Neuronal stem cell (in vitro differentiated cells): Measurements from ENCODE around the gene CPXM2.

Experiments
- DNase-seq: peaks from one replicate; pipeline ENCODE4 v3.0.0-alpha.2; 2013; ENCODE audit warnings: low spot score
- H2AFZ ChIP-seq: one replicate; pipeline ENCODE4 v1.6.1; 2013; ENCODE audit warnings: mild to moderate bottlenecking, low read length, inconsistent platforms
- H2AK5ac ChIP-seq: 2 replicates; pipeline ENCODE4 v1.6.1; 2013; ENCODE audit warnings: low read depth, mild to moderate bottlenecking, inconsistent platforms, low read length, moderate library complexity, mixed read lengths
- H2BK120ac ChIP-seq: 2 replicates; pipeline ENCODE4 v1.6.1; 2013; ENCODE audit warnings: low read depth, mild to moderate bottlenecking, inconsistent platforms, low read length, moderate library complexity, mixed read lengths
- H2BK12ac ChIP-seq: one replicate; pipeline ENCODE4 v1.6.1; 2013; ENCODE audit warnings: low read length, inconsistent platforms
- H2BK15ac ChIP-seq: 2 replicates; pipeline ENCODE4 v1.6.1; 2013; ENCODE audit warnings: mild to moderate bottlenecking, low read length, inconsistent platforms, mixed read lengths
- H2BK5ac ChIP-seq: one replicate; pipeline ENCODE4 v1.6.1; 2013; ENCODE audit warnings: inconsistent platforms, mild to moderate bottlenecking, low read length, moderate library complexity
- H3K14ac ChIP-seq: one replicate; pipeline ENCODE4 v1.6.1; 2013; ENCODE audit warnings: low read length, inconsistent platforms
- H3K18ac ChIP-seq: 2 replicates; pipeline ENCODE4 v1.6.1; 2013; ENCODE audit warnings: low read length, inconsistent platforms
- H3K23ac ChIP-seq: 2 replicates; pipeline ENCODE4 v1.6.1; 2013; ENCODE audit warnings: low read depth, mild to moderate bottlenecking, mixed read lengths, low read length, inconsistent platforms; ENCODE audit not compliant: poor library complexity
- H3K27ac ChIP-seq: replicated peaks from 3 replicates; pipeline ENCODE4 v1.5.1; 2013; ENCODE audit warnings: low read length, inconsistent platforms
- H3K27me3 ChIP-seq, 3 experiments: 2 replicates each; pipeline ENCODE4 v1.6.1; 2013; ENCODE audit warnings: low read length in 3 of 3, mild to moderate bottlenecking in 2 of 3, inconsistent platforms in 1 of 3, low read depth in 1 of 3, mixed read lengths in 1 of 3, moderate library complexity in 1 of 3; ENCODE audit not compliant: control insufficient read depth in 3 of 3, insufficient read depth in 3 of 3
- H3K36me3 ChIP-seq, 2 donors: replicated peaks in 1 of 2; 2 replicates each; pipeline ENCODE4 v1.6.1; 2013; ENCODE audit warnings: low read length in 2 of 2; ENCODE audit not compliant: control insufficient read depth in 2 of 2, insufficient read depth in 2 of 2
- H3K4ac ChIP-seq: 2 replicates; pipeline ENCODE4 v1.6.1; 2013; ENCODE audit warnings: inconsistent platforms, mild to moderate bottlenecking, low read length, moderate library complexity
- H3K4me1 ChIP-seq, 2 donors: 1 replicate in 1 of 2; 2 replicates in 1 of 2; pipeline ENCODE4 v1.6.1; 2013; ENCODE audit warnings: low read length in 2 of 2, low read depth in 1 of 2; ENCODE audit not compliant: control insufficient read depth in 2 of 2, insufficient read depth in 1 of 2
- H3K4me2 ChIP-seq: one replicate; pipeline ENCODE4 v1.6.1; 2013; ENCODE audit warnings: mild to moderate bottlenecking, low read length, inconsistent platforms; ENCODE audit not compliant: insufficient read depth, poor library complexity, severe bottlenecking
- H3K4me3 ChIP-seq, 2 donors: 2 replicates each; pipeline ENCODE4 v1.5.1; 2013; ENCODE audit warnings: low read length in 2 of 2, mild to moderate bottlenecking in 2 of 2, inconsistent platforms in 1 of 2, moderate library complexity in 1 of 2
- H3K79me1 ChIP-seq: one replicate; pipeline ENCODE4 v1.6.1; 2013; ENCODE audit warnings: low read depth, mild to moderate bottlenecking, inconsistent platforms, low read length, moderate library complexity
- H3K9ac ChIP-seq: one replicate; pipeline ENCODE4 v1.6.1; 2013; ENCODE audit warnings: mild to moderate bottlenecking, low read depth, low read length, inconsistent platforms; ENCODE audit not compliant: poor library complexity
- H3K9me3 ChIP-seq, 2 donors: replicated peaks in 1 of 2; 2 replicates each; pipeline versions ENCODE3 to v1.6.1; 2013; ENCODE audit warnings: low read length in 2 of 2, mild to moderate bottlenecking in 2 of 2, inconsistent platforms in 1 of 2, low read depth in 1 of 2, mixed read lengths in 1 of 2, moderate library complexity in 1 of 2; ENCODE audit not compliant: control insufficient read depth in 2 of 2, insufficient read depth in 1 of 2
- H4K8ac ChIP-seq: one replicate; pipeline ENCODE4 v1.6.1; 2013; ENCODE audit warnings: low read depth, mild to moderate bottlenecking, inconsistent platforms, low read length, moderate library complexity
- H4K91ac ChIP-seq: one replicate; pipeline ENCODE4 v1.6.1; 2013; ENCODE audit warnings: low read length, low read depth, mild to moderate bottlenecking, inconsistent platforms; ENCODE audit not compliant: poor library complexity
- WGBS, 2 donors: extraction: QIAGEN DNeasy Blood & Tissue Kit; methylation state at CpG; one replicate each; pipeline ENCODE4 v1.1.7; 2013; ENCODE audit warnings: missing lambda C conversion rate in 2 of 2, mixed read lengths in 1 of 2; ENCODE audit not compliant: insufficient read length in 2 of 2, insufficient replicate concordance in 1 of 2; ENCODE audit errors: extremely low coverage in 2 of 2; 5-methylcytosine and 5-hydroxymethylcytosine counted together

The CPXM2 gene

DNA sequence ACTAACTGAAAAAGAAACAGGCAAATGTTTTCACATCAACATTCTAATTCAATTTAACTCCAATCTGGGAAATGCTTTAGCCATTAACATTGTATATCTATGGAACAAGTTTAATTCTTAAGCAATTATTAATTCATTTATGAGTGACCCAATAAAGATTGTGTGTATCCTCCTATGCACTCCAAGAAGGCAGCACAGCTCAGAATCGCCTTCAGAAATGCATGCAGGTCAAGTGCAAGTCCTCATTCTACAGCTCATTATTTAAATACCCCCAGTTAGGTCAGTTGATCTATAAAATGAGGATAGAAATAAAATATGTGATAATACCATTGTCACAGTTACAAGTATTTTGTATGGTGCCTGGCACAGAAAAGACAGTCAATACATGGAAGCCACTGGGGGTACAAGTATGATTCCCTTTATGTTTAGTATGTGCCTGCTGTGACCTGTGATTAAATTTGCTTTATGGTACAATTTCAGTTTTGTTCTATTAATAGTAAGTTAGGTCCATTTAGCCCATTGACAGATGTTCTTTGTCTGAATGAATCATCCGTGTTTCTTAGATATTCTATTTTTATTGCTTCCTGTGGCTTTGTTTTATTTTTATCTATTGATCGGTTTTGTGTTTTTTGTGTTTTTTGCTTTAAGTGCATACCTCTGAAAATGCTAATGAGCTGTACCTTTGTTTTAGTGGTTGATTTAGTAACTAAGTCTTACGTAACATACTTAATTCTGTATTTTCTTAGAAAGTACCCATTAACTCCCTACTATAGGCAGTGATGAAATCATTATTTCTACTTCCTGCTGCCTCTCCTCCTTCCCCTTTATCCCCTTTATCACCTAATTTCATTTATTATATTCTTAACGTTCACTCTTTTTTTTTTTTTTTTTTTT is 42.8 kb downstream of the CPXM2 start:
- Histone ChIP-seq H3K36me3 (no peaks in the 10 kb centered on the region), H3K9ac (no peak overlapping the region), H3K4me3 (no peak overlapping the region), H3K79me1 (no peaks in the 10 kb centered on the region), H3K14ac (no peak overlapping the region), H2BK120ac (no peak overlapping the region), H4K91ac (no peak overlapping the region), H3K9me3 (no peaks in the 10 kb centered on the region), H3K4me1 (no peaks in the 10 kb centered on the region), H2AFZ (no peak overlapping the region), H3K27me3 (no peaks in the 10 kb centered on the region), H3K4me2 (no peak overlapping the region), H2BK5ac (no peak overlapping the region), H4K8ac (no peak overlapping the region), H3K23ac (no peak overlapping the region), H2BK12ac (no peak overlapping the region), H2BK15ac (no peak overlapping the region), H3K27ac (no peak overlapping the region), H3K4ac (no peak overlapping the region), H3K18ac (no peak overlapping the region), H2AK5ac (no peak overlapping the region)
- DNase-seq: no peak
- 100% methylated on average over 1 of the region's 5 CpGs; no CpG with 5 or more reads in 1 of the 2 donors for WGBS, 2 donors

DNA sequence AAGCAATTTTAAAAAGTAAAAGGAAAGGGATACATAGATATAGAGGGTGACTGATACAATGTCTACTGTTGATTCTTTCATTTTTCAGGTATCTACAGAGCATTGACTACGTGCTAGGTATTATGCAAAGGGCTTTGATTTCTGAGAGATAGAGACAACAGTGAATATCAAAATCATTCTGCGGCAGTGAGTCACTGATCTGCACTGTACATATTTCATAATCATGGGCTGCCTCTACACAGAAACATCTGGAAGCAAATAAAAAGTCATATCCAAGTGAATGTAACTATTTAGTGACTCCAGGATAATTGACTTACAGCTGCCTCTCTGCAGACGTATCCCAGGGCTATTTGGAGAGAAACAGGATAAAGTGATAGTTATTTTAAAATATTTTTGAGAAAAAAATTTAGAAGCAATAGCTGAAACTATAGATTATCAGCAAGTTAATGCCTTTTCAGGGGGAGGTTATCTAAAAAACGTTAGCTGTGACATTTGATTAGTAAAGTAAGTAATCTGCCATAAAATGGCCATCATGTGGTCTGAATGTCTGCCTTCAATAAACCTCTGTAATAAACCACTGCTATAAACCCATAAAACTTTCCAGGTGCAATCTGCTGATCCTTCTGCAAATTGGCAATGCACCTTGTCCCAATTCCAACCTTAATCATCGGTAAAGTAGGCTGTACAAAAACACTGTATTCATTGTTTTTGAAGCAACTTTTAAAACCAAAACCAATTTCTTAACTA is 43.7 kb downstream of the CPXM2 start:
- Histone ChIP-seq H3K4me1 (no peaks in the 10 kb centered on the region), H3K9me3 (no peaks in the 10 kb centered on the region), H2BK5ac (no peak overlapping the region), H4K91ac (no peak overlapping the region), H3K18ac (no peak overlapping the region), H3K79me1 (no peaks in the 10 kb centered on the region), H3K27me3 (no peaks in the 10 kb centered on the region), H3K4ac (no peak overlapping the region), H2BK120ac (no peak overlapping the region), H3K23ac (no peak overlapping the region), H3K9ac (no peak overlapping the region), H2BK12ac (no peak overlapping the region), H3K27ac (no peak overlapping the region), H2AFZ (no peak overlapping the region), H3K4me2 (no peak overlapping the region), H2AK5ac (no peak overlapping the region), H2BK15ac (no peak overlapping the region), H4K8ac (no peak overlapping the region), H3K14ac (no peak overlapping the region), H3K4me3 (no peak overlapping the region), H3K36me3 (no peaks in the 10 kb centered on the region)
- no CpG with 5 or more reads among the region's 5 CpGs for WGBS, 2 donors
- DNase-seq: no peak

DNA sequence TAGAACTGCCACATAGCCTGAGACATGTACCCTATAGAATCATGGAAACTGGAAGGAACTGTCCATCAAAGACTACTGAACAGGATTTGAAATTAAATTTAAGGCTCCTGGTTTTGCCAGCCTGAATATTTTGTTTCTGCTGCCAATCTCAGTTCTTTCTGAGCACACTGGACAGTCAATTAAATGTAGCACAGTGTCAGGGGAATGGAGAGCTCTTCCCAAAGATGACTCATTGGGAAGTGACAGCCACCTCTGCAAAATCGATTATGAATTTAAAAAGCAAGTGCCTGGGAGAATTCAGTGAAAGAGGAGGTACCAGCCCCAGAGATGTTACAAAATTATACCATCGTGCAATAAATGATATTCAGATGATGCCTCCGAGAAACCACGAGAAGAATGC is 47.8 kb downstream of the CPXM2 start:
- Histone ChIP-seq H3K4me3 (no peak overlapping the region), H3K4me2 (no peak overlapping the region), H3K27ac (no peak overlapping the region), H2AK5ac (no peak overlapping the region), H3K4me1 (no peaks in the 10 kb centered on the region), H4K8ac (no peak overlapping the region), H3K23ac (no peak overlapping the region), H2BK120ac (no peak overlapping the region), H2BK12ac (no peak overlapping the region), H2AFZ (no peak overlapping the region), H3K9me3 (no peaks in the 10 kb centered on the region), H3K9ac (no peak overlapping the region), H3K79me1 (no peaks in the 10 kb centered on the region), H3K4ac (no peak overlapping the region), H3K36me3 (no peaks in the 10 kb centered on the region), H3K27me3 (no peaks in the 10 kb centered on the region), H3K18ac (no peak overlapping the region), H2BK5ac (no peak overlapping the region), H3K14ac (no peak overlapping the region), H2BK15ac (no peak overlapping the region), H4K91ac (no peak overlapping the region)
- WGBS, 2 donors: no CpG with 5 or more reads among the region's 4 CpGs
- DNase-seq: no peak

DNA sequence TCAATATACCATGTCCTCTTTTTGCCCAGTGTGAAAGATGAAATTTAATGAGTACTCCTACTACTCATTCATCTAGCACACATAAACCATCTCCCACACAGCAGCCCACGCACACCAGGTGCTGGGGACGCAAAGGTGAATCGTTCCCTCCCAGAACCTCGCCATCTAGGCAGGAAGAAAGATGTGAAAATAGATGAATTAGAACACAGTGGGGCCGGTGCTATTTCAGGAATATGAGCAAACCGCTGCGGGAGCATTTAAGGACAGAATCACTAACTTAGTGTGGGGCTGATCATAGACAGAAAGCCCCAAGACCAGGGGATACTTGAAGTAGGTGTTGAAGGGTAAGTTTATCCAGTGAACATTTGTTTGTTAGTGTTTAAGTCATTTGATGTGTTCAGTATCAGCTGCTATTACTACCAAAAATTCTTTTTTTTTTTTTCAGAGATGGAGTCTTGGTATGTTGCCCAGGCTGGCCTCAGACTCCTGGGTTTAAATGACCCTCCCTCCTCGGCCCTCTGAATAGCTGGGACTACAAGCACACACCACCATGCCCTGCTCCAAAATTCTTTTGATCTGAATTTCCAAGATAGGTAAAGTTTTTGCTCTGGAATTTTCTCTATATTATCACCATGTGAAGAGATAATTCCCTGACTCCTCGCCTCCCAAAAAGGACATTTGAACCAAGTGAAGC is 48.8 kb downstream of the CPXM2 start:
- no peak overlapping the region for H4K8ac ChIP-seq
- H2AK5ac ChIP-seq: no peak overlapping the region
- no peak overlapping the region for H3K27ac ChIP-seq
- H3K4me1 ChIP-seq: no peaks in the 10 kb centered on the region
- H2BK12ac ChIP-seq: no peak overlapping the region
- no peak overlapping the region for H4K91ac ChIP-seq
- H3K18ac ChIP-seq: no peak overlapping the region
- H3K4ac ChIP-seq: no peak overlapping the region
- no peaks in the 10 kb centered on the region for H3K36me3 ChIP-seq
- WGBS, 2 donors: no CpG with 5 or more reads among the region's 9 CpGs
- DNase-seq: no peak
- H2BK120ac ChIP-seq: no peak overlapping the region
- no peak overlapping the region for H3K14ac ChIP-seq
- no peak overlapping the region for H3K9ac ChIP-seq
- H2AFZ ChIP-seq: no peak overlapping the region
- H2BK15ac ChIP-seq: no peak overlapping the region
- H3K4me3 ChIP-seq: no peak overlapping the region
- H3K27me3 ChIP-seq: no peaks in the 10 kb centered on the region
- no peak overlapping the region for H2BK5ac ChIP-seq
- no peaks in the 10 kb centered on the region for H3K79me1 ChIP-seq
- H3K23ac ChIP-seq: no peak overlapping the region
- no peak overlapping the region for H3K4me2 ChIP-seq
- no peaks in the 10 kb centered on the region for H3K9me3 ChIP-seq
